Gastrocnemius medialis (tissue), 4 donors: Measurements from ENCODE around the gene TNFRSF13B.

Experiments used
- POLR2A ChIP-seq, 2 donors: fragments of 450-650 bp; IDR thresholded peaks; one replicate each; pipeline ENCODE4 v1.6.1; 2017; ENCODE audit warnings: antibody characterized with exemption in 2 of 2, mild to moderate bottlenecking in 2 of 2, moderate library complexity in 2 of 2
- TF ChIP-seq, protein P1 (sequence below), 5 experiments: fragments of 450-650 bp in 3 of 5; fragments of 200-600 bp in 2 of 5; sonication (generic) in 2 of 5; IDR thresholded peaks in 4 of 5; conservative IDR thresholded peaks in 1 of 5; 1 replicate in 4 of 5; 2 replicates in 1 of 5; pipeline ENCODE4 v1.5.1; 2016 to 2019; ENCODE audit warnings: antibody characterized with exemption in 5 of 5, mild to moderate bottlenecking in 3 of 5, moderate library complexity in 3 of 5

- TF ChIP-seq, protein P1, sequence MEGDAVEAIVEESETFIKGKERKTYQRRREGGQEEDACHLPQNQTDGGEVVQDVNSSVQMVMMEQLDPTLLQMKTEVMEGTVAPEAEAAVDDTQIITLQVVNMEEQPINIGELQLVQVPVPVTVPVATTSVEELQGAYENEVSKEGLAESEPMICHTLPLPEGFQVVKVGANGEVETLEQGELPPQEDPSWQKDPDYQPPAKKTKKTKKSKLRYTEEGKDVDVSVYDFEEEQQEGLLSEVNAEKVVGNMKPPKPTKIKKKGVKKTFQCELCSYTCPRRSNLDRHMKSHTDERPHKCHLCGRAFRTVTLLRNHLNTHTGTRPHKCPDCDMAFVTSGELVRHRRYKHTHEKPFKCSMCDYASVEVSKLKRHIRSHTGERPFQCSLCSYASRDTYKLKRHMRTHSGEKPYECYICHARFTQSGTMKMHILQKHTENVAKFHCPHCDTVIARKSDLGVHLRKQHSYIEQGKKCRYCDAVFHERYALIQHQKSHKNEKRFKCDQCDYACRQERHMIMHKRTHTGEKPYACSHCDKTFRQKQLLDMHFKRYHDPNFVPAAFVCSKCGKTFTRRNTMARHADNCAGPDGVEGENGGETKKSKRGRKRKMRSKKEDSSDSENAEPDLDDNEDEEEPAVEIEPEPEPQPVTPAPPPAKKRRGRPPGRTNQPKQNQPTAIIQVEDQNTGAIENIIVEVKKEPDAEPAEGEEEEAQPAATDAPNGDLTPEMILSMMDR (IDR thresholded peaks at IDR 0.05 in 4 of 5, conservative IDR thresholded peaks at IDR 0.05 in 1 of 5): no peak
- TF ChIP-seq POLR2A (IDR thresholded peaks at IDR 0.05): no peak
Measured at GRCh38 chr17:16953841-16954240, 18.1 kb downstream of the TNFRSF13B start.
